Measurements from ENCODE around the gene AHDC1.

GRCh38 chr1:27589841-27590426 is 14.0 kb downstream of the AHDC1 start:
- TF ChIP-seq CTCF (IDR thresholded peaks at IDR 0.05) (no peak), POLR2A (IDR thresholded peaks at IDR 0.05) (no peak)
